GM19240 (cell line): Measurements from ENCODE around the gene MOCOS.

Experiments used
- DNase-seq: peaks from one replicate; pipeline ENCODE4 v3.0.0; 2011; ENCODE audit warnings: low spot score; ENCODE audit not compliant: insufficient read length

Gene MOCOS

GRCh38 chr18:36271153-36271552 lies 83.9 kb downstream of the MOCOS start:
- DNase-seq, result no peak

GRCh38 chr18:36273347-36273746 lies 86.0 kb downstream of the MOCOS start:
- DNase-seq, result no peak

GRCh38 chr18:36274083-36274715 lies 86.9 kb downstream of the MOCOS start:
- no peak for DNase-seq

DNA sequence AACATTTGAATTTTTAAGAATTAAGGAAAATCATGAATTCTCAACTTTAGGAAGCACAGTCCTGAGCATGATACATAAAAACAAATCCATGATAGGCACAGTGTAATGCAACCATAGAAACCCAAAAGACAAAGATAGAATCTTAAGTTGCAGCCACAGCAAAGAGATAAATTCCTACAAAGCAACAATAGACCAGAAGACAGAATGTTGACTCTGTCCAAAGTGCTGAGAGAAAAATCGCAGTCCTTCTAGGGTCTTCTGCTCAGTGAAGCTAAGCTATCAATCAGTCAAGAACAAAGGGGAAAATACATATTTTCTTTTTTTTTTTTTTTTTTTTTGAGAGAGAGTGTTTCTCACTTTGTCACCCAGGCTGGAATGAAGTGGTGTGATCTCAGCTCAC lies 88.3 kb downstream of the MOCOS start:
- no peak for DNase-seq

DNA sequence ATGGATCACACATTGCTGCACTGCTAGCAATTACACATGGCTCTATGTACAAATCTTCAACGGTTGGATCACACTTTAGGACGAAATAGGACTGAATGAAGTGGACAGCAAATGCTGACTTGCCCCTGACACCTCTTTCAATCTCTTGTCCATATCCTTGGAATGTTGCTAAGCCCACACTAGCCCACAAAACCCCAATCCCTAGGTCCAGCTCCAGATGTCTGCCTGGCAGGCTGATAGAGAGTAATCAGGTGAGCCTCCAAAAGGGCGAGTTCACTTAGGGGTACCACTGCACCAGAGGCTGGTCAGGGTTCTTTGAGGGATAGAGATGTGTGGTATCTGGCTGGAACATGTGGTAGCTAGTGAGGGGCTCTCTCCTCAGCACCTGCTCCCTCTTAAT lies 91.7 kb downstream of the MOCOS start:
- no peak for DNase-seq

GRCh38 chr18:36281936-36282335 lies 94.6 kb downstream of the MOCOS start:
- DNase-seq, result no peak

- no peak for DNase-seq
Measured at GRCh38 chr18:36283448-36283847, 96.2 kb downstream of the MOCOS start.

GRCh38 chr18:36284268-36284667 lies 97.0 kb downstream of the MOCOS start:
- no peak for DNase-seq

DNA sequence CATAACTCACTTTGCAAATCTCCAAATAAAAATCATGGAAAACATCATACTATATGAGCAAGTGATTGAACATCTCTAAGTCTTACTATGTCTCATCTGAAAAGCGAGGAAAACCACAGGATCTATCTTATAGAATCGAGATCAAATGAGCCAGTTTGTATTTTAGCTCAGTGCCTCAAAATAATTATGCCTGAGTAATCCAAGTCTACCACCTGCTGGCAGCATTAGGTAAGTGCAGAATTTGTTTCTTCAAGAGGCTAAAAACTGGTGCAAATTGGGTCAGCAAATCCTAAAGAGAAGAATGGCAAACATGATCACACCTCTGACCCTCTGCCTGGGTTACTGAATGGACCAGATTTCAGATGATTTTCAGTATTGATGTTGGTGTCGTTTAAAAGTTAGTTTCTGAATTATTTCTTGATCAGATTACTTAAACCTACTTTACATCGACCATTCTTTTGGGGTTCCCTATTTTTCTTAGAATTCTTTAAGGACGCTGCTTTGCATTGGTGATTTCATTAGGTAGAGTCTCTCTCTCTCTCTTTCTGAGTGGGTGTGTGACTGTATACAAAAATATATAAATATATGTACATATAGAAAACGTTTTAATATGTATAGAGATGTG lies 97.5 kb downstream of the MOCOS start:
- DNase-seq, result no peak

DNA sequence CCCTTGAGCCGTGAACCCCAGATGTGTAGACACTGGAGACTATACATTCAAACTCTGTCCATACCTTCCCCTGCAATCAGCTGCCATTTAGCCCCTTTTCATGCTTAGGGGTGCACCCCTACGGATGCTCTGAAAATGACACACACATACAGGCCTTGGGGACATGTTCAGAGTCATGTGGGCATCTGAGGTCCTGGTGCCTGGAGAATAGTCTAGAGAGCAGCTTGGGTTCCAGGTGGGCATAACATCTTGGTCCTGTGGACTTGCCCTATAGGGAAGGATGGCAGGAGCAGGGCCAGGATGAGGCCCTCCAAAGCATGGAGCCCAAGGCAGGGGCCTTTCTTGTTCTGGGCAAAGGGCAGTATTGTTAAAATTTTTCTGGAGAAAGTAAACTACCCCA lies 100.4 kb downstream of the MOCOS start:
- no peak for DNase-seq

GRCh38 chr18:36288689-36289088 lies 101.4 kb downstream of the MOCOS start:
- DNase-seq, result no peak

DNA sequence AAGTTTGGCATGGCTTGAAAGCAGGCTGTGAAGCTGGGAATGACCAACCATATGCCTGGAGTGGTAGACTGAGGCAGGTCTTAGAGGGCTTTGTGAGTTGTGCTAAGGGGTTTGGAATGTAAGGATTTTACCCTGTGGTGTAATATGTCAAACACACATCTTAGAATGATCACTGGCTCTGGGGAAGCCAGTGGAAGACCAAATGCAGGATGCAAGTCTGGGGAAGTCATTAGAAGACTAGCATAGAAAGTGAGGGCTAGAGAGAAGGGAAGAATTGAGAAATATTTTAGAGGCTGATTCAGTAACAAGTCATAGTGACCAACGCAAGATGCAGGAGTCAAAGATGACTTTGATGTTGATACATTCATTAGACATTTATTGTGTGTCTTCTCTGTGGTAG lies 106.7 kb downstream of the MOCOS start:
- DNase-seq, result no peak

DNA sequence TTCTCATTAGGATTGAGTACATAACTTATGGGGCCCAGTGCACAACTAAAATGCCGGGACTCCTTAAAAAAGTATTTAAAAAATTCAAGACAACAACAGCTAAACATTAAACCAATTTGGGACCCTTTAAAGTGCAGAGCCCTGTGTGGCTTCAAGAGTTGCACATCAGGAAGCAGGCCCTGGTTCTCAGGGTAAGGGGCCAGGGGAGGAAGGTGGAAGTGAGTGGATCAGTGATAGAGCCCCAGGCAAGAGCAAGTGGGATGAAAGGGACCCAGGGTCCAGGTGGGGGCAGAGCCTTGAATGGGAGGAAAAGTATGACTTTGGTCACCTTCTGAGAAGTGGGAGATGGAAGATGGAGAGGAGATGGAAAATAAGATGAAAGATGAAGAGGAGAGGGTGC lies 107.9 kb downstream of the MOCOS start:
- no peak for DNase-seq

- no peak for DNase-seq
Measured at GRCh38 chr18:36295880-36296301, 108.6 kb downstream of the MOCOS start.

DNA sequence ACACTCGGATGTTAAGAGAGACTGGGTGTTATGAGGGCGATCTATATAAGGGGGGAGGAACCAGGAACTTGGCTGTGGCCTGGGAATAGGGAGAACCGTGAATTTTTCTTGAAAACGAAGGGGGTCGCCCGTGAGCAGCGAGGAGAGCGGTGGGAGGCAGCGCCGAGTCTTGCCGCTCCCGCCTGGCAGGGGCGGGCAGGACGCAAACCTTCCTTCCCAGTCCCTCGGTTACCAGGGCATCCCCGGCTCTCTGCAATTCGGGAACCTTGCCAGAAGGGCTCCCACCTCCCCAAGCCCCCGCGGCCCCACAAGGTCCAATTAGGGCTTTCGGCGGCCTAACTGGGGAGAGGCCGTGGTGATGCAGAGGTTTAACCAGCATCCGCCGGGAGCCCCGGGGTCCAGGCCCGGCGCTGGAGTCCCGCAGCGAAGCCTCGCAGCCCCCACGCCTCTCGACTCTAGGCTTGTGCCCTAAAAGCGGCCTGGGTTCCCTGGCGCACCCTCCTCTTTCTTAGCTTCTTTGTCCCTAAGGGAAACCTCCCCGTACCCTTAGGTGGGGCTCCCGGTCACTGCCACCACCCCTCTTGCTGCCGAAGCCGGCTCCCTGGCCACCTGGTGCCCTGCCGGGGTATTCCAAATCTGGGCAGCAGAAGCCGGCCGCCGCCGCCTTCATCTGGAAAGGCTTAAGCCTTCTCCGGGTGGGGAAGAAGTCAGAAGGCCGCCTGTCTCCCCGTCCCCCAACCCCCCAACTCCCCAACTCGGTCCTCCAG lies 109.5 kb downstream of the MOCOS start:
- no peak for DNase-seq

- no peak for DNase-seq
Measured at GRCh38 chr18:36297417-36298125, 110.3 kb downstream of the MOCOS start, which contains the start of gene FHOD3. Gene FHOD3, plus strand, starts transcription at chr18:36297713. Its CDS starts 123 bp downstream, at chr18:36297836.

DNA sequence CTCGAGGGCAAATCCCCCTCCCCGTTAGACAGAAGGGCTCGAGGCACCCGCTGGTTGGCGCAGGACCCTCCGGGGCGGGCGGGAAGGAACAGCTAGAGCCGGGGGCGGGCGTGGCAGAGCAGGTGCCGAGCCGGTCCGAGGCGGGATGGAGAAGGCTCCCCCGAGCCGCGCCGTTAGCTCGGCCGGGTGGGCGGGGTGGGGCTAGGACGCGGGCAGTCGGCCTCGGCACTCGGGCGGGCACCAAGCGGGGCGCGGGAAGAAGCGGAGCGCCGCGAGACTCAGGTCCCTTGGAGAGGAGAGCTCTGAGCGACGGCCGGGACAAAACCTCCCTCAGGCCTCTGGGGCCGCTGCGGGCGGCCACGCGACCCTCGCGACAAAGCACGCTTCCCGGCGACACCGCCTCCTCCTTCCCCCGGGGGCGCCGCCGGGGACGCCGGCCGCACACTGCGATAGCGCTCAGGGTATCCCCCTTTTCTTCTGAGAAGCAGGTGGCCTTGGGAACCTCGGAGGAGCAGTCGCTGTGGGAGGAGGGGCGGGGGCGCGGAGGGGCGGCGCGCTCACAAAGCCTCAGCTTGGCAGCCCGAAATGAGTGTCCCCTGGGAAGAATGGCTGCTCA lies 110.9 kb downstream of the MOCOS start:
- DNase-seq, result no peak

DNA sequence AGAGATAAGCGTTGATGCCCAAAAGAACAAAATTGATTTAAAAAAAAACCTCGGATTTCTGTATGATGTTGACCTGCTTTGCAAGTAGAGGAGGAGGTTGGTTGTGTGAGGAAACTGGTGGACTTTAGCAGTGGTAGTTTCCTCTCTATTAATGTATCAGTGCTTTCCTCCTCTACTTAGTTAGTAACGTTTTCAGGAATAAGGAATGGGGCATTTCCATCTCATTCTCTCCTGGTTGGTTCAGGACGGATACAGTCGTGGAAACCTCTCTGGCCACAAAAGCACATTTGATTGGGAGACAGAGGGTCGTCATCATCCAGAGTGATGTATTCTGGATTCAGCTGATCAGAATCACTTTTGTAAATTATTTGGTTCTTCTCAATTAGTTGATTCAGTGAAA lies 111.7 kb downstream of the MOCOS start:
- DNase-seq, result no peak

DNA sequence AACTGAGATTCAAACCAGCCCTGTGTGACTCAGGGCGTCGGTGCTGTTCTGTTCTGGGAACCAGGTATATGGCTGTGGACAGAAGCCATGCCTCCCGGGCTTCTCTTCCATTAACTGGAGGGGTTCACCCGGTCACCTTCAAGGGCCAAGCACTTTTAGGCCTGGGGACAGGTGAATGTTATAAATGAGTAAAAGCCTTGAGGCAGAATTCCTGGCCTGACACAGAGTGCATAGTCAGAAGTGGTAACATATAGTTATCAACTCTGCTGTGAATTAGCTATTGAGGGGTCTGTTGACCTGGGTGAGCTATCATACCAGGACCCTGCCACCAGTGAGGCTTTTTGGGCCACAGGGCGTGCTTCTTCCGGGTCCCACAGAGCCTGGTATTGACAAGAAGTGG lies 112.9 kb downstream of the MOCOS start:
- DNase-seq, result no peak

GRCh38 chr18:36301884-36302283 lies 114.6 kb downstream of the MOCOS start:
- no peak for DNase-seq

GRCh38 chr18:36302676-36303075 lies 115.4 kb downstream of the MOCOS start:
- DNase-seq, result no peak
